ENCODE measurements around the gene ARAP1. TPM values are rescaled to one million over a fixed set of nuclear protein-coding genes. Genes with fewer than 3 reads are reported as not detected.

Gene ARAP1
- total and polyA plus RNA-seq, 2 donors: 36.4 to 92.2 TPM

DNA sequence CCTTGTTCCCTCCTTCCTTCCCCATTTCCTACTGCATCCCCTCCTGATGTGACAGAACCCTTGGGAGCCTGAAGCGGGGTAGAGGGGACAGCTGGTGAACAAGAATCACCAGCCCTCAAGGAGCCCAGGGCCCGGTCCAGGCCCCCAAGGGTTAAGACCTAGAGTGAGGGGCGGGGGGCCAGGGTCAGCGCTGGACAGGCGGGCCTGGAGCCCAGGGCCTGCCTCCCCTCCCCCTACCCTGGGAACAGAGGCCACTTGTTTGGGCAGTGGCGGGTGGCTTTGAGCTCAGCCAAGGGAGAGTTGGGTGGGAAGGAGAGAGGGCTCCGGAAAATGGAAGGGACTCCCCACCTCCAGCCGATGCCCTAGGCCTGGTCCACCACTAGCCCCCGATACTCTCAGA is 2.1 kb downstream of the ARAP1 start:
- Histone ChIP-seq H3K4me3 (ENCODE audit: low read length in 2 of 2) (no peak overlapping the region), H3K4me1 (ENCODE audit: control insufficient read depth in 2 of 2, insufficient read depth in 2 of 2, low read length in 2 of 2) (peaks cover 21 to 31% of the 10 kb centered on the region in 2 donors), H3K36me3 (ENCODE audit: control insufficient read depth in 2 of 2, insufficient read depth in 2 of 2, low read length in 1 of 2) (no peaks in the 10 kb centered on the region), H3K27me3 (ENCODE audit: control insufficient read depth in 2 of 2, insufficient read depth in 1 of 2, low read length in 1 of 2) (no peaks in the 10 kb centered on the region), H3K9me3 (ENCODE audit: control insufficient read depth in 2 of 2, insufficient read depth in 1 of 2, low read length in 1 of 2) (no peaks in the 10 kb centered on the region), H3K27ac (ENCODE audit: low read depth in 1 of 2, low read length in 1 of 2) (no peak overlapping the region)
- DNase-seq (ENCODE audit: low read depth in 6 of 9, low spot score in 9 of 9): no peak
- WGBS: 96% methylated on average over 9 of the region's 9 CpGs

DNA sequence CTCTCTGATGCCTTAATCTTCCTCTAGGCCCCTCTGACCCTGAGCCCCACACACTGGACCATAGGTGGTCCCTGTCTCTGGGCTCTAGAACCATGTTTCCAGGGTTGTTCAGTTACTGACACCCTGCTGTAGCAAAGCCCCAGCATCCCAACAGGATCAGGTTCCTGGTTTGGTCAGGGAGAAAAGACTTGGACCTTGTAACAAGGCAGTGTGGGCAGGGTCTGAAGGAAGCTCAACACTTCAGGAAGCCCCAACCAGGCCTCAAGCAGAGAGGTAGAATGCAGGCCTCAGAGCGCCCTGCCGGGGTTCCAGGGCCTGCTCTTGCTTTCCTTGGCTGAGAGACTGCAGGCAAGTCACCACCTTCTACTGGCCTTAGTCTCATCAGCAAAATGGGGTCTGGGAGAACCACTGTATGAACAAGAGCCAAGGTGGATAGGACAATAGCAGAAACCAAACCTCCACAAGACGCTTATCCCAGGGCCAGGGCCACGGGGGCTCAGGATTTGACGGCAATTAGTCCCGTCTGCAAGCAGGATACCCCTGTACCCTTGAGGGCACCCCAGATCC is 4.8 kb downstream of the ARAP1 start:
- no peak overlapping the region for H3K27ac ChIP-seq (ENCODE audit: low read depth in 1 of 2, low read length in 1 of 2)
- DNase-seq (ENCODE audit: low read depth in 6 of 9, low spot score in 9 of 9): no peak
- peaks cover 1 to 8% of the 10 kb centered on the region in 2 donors for H3K9me3 ChIP-seq (ENCODE audit: control insufficient read depth in 2 of 2, insufficient read depth in 1 of 2, low read length in 1 of 2)
- peaks cover 31 to 42% of the 10 kb centered on the region in 2 donors for H3K4me1 ChIP-seq (ENCODE audit: control insufficient read depth in 2 of 2, insufficient read depth in 2 of 2, low read length in 2 of 2)
- no peak overlapping the region for H3K4me3 ChIP-seq (ENCODE audit: low read length in 2 of 2)
- H3K36me3 ChIP-seq (ENCODE audit: control insufficient read depth in 2 of 2, insufficient read depth in 2 of 2, low read length in 1 of 2): no peaks in the 10 kb centered on the region
- WGBS: 100% methylated on average over 6 of the region's 6 CpGs
- no peaks in the 10 kb centered on the region for H3K27me3 ChIP-seq (ENCODE audit: control insufficient read depth in 2 of 2, insufficient read depth in 1 of 2, low read length in 1 of 2)

GRCh38 chr11:72746821-72747220 is 5.4 kb downstream of the ARAP1 start:
- WGBS: 96% methylated on average over 3 of the region's 3 CpGs
- DNase-seq (ENCODE audit: low read depth in 6 of 9, low spot score in 9 of 9): no peak
- Histone ChIP-seq H3K36me3 (ENCODE audit: control insufficient read depth in 2 of 2, insufficient read depth in 2 of 2, low read length in 1 of 2) (no peaks in the 10 kb centered on the region), H3K4me1 (ENCODE audit: control insufficient read depth in 2 of 2, insufficient read depth in 2 of 2, low read length in 2 of 2) (peaks cover 31 to 43% of the 10 kb centered on the region in 2 donors), H3K27me3 (ENCODE audit: control insufficient read depth in 2 of 2, insufficient read depth in 1 of 2, low read length in 1 of 2) (no peaks in the 10 kb centered on the region), H3K27ac (ENCODE audit: low read depth in 1 of 2, low read length in 1 of 2) (no peak overlapping the region), H3K4me3 (ENCODE audit: low read length in 2 of 2) (no peak overlapping the region), H3K9me3 (ENCODE audit: control insufficient read depth in 2 of 2, insufficient read depth in 1 of 2, low read length in 1 of 2) (peaks cover 1 to 8% of the 10 kb centered on the region in 2 donors)

DNA sequence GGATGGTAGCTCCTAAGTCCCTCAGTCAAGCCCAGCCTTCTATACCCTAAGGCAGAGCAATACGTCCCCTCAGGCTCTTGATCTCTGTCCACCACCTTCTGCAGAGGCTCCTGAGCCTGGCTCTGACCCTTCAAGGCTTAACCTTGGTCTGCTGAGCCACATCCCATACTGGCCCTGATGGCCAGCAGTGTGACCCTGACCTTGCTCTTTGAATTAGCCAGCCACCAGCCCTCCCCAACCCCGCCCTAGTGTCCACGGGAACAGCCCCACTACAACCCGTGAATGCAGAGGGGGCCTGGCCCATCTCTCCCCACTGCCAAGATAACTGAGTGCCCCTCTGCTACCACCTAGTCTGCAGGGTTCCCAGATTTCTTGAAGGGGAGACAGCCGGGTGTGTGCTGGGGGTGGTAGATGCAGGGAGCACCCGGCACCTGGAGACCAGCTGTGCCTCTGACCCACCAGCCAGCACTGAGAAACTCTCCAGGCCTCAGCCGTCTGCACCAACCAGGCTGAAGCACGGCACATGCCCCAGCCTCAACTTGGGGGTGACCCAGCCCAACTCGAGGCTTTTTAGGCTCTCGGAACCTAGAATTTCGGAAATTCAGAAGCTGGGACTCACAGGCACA is 6.2 kb downstream of the ARAP1 start:
- Histone ChIP-seq H3K27ac (ENCODE audit: low read depth in 1 of 2, low read length in 1 of 2) (no peak overlapping the region), H3K4me1 (ENCODE audit: control insufficient read depth in 2 of 2, insufficient read depth in 2 of 2, low read length in 2 of 2) (peaks cover 25 to 42% of the 10 kb centered on the region in 2 donors), H3K9me3 (ENCODE audit: control insufficient read depth in 2 of 2, insufficient read depth in 1 of 2, low read length in 1 of 2) (peaks cover 1 to 8% of the 10 kb centered on the region in 2 donors), H3K4me3 (ENCODE audit: low read length in 2 of 2) (no peak overlapping the region), H3K27me3 (ENCODE audit: control insufficient read depth in 2 of 2, insufficient read depth in 1 of 2, low read length in 1 of 2) (no peaks in the 10 kb centered on the region), H3K36me3 (ENCODE audit: control insufficient read depth in 2 of 2, insufficient read depth in 2 of 2, low read length in 1 of 2) (no peaks in the 10 kb centered on the region)
- WGBS: 98% methylated on average over 11 of the region's 11 CpGs
- no peak for DNase-seq (ENCODE audit: low read depth in 6 of 9, low spot score in 9 of 9)

- Histone ChIP-seq H3K36me3 (ENCODE audit: control insufficient read depth in 2 of 2, insufficient read depth in 2 of 2, low read length in 1 of 2) (no peaks in the 10 kb centered on the region), H3K27ac (ENCODE audit: low read depth in 1 of 2, low read length in 1 of 2) (no peak overlapping the region), H3K27me3 (ENCODE audit: control insufficient read depth in 2 of 2, insufficient read depth in 1 of 2, low read length in 1 of 2) (no peaks in the 10 kb centered on the region), H3K4me1 (ENCODE audit: control insufficient read depth in 2 of 2, insufficient read depth in 2 of 2, low read length in 2 of 2) (peaks cover 21 to 44% of the 10 kb centered on the region in 2 donors), H3K4me3 (ENCODE audit: low read length in 2 of 2) (no peak overlapping the region), H3K9me3 (ENCODE audit: control insufficient read depth in 2 of 2, insufficient read depth in 1 of 2, low read length in 1 of 2) (peaks cover 1 to 8% of the 10 kb centered on the region in 2 donors)
- DNase-seq (ENCODE audit: low read depth in 6 of 9, low spot score in 9 of 9): no peak
- 95% methylated on average over 5 of the region's 5 CpGs for WGBS
These were observed 6.7 kb downstream of the ARAP1 start for GRCh38 chr11:72745511-72745910.

- 87% methylated on average over 6 of the region's 6 CpGs for WGBS
- H3K27me3 ChIP-seq (ENCODE audit: control insufficient read depth in 2 of 2, insufficient read depth in 1 of 2, low read length in 1 of 2): no peaks in the 10 kb centered on the region
- H3K4me3 ChIP-seq (ENCODE audit: low read length in 2 of 2): no peak overlapping the region
- H3K4me1 ChIP-seq (ENCODE audit: control insufficient read depth in 2 of 2, insufficient read depth in 2 of 2, low read length in 2 of 2): peaks cover 20 to 51% of the 10 kb centered on the region in 2 donors
- H3K27ac ChIP-seq (ENCODE audit: low read depth in 1 of 2, low read length in 1 of 2): no peak overlapping the region
- DNase-seq (ENCODE audit: low read depth in 6 of 9, low spot score in 9 of 9): no peak
- H3K9me3 ChIP-seq (ENCODE audit: control insufficient read depth in 2 of 2, insufficient read depth in 1 of 2, low read length in 1 of 2): peaks cover 1 to 8% of the 10 kb centered on the region in 2 donors
- H3K36me3 ChIP-seq (ENCODE audit: control insufficient read depth in 2 of 2, insufficient read depth in 2 of 2, low read length in 1 of 2): no peaks in the 10 kb centered on the region
These were observed 7.7 kb downstream of the ARAP1 start for GRCh38 chr11:72744474-72744873.

GRCh38 chr11:72743321-72744221 is 8.6 kb downstream of the ARAP1 start:
- Histone ChIP-seq H3K4me1 (ENCODE audit: control insufficient read depth in 2 of 2, insufficient read depth in 2 of 2, low read length in 2 of 2) (peaks cover 15 to 57% of the 10 kb centered on the region in 2 donors), H3K4me3 (ENCODE audit: low read length in 2 of 2) (no peak overlapping the region), H3K27ac (ENCODE audit: low read depth in 1 of 2, low read length in 1 of 2) (peak overlapping the region in 1 of 2 donors; percentile 55), H3K9me3 (ENCODE audit: control insufficient read depth in 2 of 2, insufficient read depth in 1 of 2, low read length in 1 of 2) (peaks cover 1 to 8% of the 10 kb centered on the region in 2 donors), H3K27me3 (ENCODE audit: control insufficient read depth in 2 of 2, insufficient read depth in 1 of 2, low read length in 1 of 2) (no peaks in the 10 kb centered on the region), H3K36me3 (ENCODE audit: control insufficient read depth in 2 of 2, insufficient read depth in 2 of 2, low read length in 1 of 2) (no peaks in the 10 kb centered on the region)
- 47% methylated on average over 6 of the region's 6 CpGs for WGBS
- DNase-seq (ENCODE audit: low read depth in 6 of 9, low spot score in 9 of 9): peak; percentile 42 to 89 (median 67)

DNA sequence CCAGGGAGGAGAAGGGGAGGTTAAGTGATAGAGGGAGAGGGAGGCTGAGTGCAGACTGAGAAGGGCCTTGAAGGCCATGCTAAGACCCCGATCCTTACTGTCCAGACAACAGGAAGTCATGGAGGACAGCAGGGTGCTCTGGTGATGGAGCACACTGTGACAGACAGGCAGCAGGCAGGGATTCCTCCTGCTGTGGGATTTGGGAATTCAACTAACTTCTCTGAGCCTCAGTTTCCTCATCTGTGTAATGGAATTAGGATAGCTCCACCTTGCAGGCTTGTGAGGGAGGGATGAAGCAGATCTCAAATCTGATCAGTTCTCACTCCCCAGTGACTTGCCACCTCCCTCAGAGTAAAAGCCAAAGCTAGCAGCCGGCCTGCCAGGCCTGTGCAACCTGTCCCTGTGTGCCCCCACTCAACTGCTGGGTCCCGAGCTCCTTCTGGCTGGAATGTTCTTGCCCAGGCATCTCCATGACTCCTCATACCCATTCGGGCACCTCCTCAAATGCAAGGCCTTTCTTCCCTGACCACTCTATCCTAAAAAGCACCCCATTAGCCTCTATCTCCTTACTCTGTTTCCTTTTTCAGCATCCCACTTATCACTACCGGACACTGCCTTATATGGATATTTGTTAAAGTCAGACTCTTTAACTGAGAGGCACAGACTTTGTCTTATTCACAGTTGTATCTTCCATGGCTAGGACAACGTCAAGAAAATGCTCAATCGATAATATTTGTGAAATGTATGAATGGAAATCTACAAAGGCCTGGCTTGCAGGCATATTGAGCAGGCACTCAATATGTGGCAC is 9.5 kb downstream of the ARAP1 start:
- Histone ChIP-seq H3K4me1 (ENCODE audit: control insufficient read depth in 2 of 2, insufficient read depth in 2 of 2, low read length in 2 of 2) (peaks cover 15 to 61% of the 10 kb centered on the region in 2 donors), H3K27me3 (ENCODE audit: control insufficient read depth in 2 of 2, insufficient read depth in 1 of 2, low read length in 1 of 2) (no peaks in the 10 kb centered on the region), H3K27ac (ENCODE audit: low read depth in 1 of 2, low read length in 1 of 2) (no peak overlapping the region), H3K4me3 (ENCODE audit: low read length in 2 of 2) (no peak overlapping the region), H3K9me3 (ENCODE audit: control insufficient read depth in 2 of 2, insufficient read depth in 1 of 2, low read length in 1 of 2) (peaks cover 1 to 8% of the 10 kb centered on the region in 2 donors), H3K36me3 (ENCODE audit: control insufficient read depth in 2 of 2, insufficient read depth in 2 of 2, low read length in 1 of 2) (no peaks in the 10 kb centered on the region)
- no peak for DNase-seq (ENCODE audit: low read depth in 6 of 9, low spot score in 9 of 9)
- 97% methylated on average over 7 of the region's 7 CpGs for WGBS

Measured in thymus (tissue), 11 donors.